Measurements from ENCODE around the gene MEF2D. TPM values are rescaled to one million over a fixed set of nuclear protein-coding genes. Genes with fewer than 3 reads are reported as not detected.

Gene MEF2D
- total RNA-seq, 1 donor from 2014 or later = 3.8 TPM

GRCh38 chr1:156470473-156470872 is 30.1 kb downstream of the MEF2D start:
- DNase-seq (ENCODE audit: low read depth, low spot score) = no peak

- no peak for DNase-seq (ENCODE audit: low read depth, low spot score)
Observed at GRCh38 chr1:156468693-156469345, 31.8 kb downstream of the MEF2D start.

GRCh38 chr1:156467906-156468305 is 32.7 kb downstream of the MEF2D start:
- no peak for DNase-seq (ENCODE audit: low read depth, low spot score)

GRCh38 chr1:156467385-156467784 is 33.2 kb downstream of the MEF2D start:
- no peak for DNase-seq (ENCODE audit: low read depth, low spot score)

- no peak for DNase-seq (ENCODE audit: low read depth, low spot score)
Observed at GRCh38 chr1:156465747-156466365, 34.7 kb downstream of the MEF2D start.

DNA sequence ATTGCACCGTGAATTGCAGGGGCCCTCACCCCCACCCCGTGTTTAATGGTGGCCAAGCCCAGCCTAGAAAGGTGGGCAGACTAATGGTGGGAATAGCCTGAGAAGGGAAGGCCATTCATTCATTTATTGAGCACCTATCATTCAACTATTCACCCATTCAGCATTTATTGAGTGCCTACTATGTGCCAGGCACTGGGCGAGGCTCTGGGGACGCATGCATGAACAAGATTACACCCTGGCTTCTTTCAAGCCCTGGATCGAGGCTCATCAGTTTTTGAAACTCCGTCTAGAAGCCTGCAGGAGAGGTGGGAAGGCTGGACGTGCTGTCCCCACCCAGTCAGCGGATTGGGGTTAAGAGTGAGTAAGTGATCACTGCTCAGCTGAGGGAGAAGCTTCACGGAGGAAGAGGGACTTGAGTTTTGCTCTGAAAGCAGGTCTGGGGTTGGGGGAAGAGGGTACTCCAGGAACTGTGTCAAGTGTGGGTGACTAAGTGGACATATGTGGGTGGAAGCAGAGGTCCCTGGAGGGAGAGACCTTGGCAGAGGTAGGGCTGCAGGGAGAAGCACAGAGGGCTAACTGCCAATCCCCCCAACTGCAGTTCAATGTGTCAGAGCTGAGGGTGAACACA is 35.6 kb downstream of the MEF2D start:
- no peak for DNase-seq (ENCODE audit: low read depth, low spot score)

- no peak for DNase-seq (ENCODE audit: low read depth, low spot score)
Observed at GRCh38 chr1:156464335-156464734, 36.2 kb downstream of the MEF2D start.

- DNase-seq (ENCODE audit: low read depth, low spot score) = no peak
Observed at GRCh38 chr1:156463874-156464273, 36.7 kb downstream of the MEF2D start.

GRCh38 chr1:156462954-156463795 is 37.4 kb downstream of the MEF2D start:
- no peak for DNase-seq (ENCODE audit: low read depth, low spot score)

DNA sequence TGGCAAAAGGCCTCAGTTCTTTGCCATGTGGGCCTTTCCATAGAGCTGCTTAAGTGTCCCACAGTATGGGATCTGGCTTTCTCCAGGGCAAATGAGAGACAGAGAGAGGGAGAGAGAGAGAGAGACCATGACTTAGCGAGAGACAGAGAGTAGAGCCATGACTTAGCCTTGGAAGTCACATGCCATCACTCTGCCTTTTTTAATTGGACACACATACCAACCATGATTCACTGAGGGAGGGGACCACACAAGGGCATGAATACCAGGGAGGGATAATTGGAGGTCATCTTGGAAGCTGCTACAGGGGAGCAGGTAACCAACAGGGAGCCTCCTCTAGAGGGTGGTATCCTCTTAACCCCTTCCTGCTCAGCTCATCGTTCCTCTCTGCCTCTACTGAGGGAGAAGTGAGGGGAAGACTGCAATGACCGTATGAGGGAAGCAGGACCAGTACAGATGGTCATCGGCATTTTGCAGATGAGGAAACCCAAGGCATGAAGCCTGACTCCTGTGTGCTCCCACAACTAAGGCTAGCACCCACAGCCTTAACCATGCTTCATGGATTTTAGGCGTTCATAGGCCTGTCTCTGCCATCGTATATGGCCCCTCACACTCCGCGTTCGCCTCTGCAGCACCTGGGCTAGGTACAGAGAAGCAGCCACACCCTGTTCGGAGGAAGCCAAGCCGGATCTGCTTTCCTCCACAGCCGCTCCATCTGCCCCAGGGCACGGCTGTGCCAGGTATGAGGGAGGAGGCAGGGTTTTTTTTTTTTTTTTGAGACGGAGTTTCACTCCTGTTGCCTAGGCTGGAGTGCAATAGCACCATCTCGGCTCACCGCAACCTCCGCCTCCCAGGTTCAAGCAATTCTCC is 38.6 kb downstream of the MEF2D start:
- no peak for DNase-seq (ENCODE audit: low read depth, low spot score)

DNA sequence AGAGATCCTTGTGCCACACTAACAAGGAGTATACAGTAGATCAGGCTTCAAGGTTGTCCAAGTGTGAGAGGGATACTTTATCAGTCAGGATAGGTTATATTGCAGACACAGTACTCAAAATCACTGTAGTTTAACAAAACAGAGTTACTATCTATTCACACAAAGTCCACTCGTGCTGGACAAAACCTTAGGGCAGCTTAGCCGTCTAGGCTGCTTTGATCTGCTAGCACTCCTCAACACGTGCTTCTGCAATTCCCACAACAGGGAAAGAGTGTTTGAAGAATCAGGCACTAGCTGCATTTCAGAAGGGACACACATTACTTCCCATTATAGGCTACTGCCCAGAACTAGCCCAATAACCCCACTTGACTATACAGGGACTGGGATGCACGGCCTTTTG is 39.5 kb downstream of the MEF2D start:
- DNase-seq (ENCODE audit: low read depth, low spot score) = no peak

DNA sequence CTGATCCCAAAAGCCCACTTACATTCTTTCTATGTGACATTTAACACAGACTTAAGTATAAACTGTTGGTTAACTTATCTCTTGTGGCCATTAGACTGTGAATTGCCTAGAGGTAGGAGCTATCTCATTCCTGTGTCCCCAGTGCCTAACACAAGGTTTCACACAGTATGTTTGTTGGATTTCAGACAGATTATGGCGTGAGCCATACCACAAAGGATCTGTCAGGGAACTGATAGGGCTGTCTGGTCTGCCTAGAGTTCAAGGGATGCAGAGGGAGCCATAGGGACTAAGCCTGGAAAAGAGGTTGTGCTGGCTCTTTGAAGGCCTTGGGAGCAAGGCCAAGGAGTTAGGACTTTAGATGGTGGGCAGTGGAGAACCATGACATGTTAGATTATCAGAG is 40.0 kb downstream of the MEF2D start:
- no peak for DNase-seq (ENCODE audit: low read depth, low spot score)

DNA sequence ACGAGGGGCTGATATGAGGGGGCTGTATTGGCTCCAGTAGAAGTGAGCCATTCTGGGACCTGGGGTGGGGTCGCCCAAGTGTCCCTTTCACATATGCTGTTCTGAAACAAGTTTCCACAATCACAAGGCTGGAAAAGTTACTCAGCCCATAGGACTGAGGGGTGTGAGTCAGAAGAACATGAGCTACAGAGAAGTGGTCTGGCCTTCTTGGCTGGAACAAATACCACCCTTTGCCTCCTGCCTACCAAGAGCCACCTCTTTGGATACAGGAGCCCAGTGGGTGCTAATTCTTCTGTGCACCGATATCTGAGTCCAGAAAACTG is 42.4 kb downstream of the MEF2D start:
- no peak for DNase-seq (ENCODE audit: low read depth, low spot score)

DNA sequence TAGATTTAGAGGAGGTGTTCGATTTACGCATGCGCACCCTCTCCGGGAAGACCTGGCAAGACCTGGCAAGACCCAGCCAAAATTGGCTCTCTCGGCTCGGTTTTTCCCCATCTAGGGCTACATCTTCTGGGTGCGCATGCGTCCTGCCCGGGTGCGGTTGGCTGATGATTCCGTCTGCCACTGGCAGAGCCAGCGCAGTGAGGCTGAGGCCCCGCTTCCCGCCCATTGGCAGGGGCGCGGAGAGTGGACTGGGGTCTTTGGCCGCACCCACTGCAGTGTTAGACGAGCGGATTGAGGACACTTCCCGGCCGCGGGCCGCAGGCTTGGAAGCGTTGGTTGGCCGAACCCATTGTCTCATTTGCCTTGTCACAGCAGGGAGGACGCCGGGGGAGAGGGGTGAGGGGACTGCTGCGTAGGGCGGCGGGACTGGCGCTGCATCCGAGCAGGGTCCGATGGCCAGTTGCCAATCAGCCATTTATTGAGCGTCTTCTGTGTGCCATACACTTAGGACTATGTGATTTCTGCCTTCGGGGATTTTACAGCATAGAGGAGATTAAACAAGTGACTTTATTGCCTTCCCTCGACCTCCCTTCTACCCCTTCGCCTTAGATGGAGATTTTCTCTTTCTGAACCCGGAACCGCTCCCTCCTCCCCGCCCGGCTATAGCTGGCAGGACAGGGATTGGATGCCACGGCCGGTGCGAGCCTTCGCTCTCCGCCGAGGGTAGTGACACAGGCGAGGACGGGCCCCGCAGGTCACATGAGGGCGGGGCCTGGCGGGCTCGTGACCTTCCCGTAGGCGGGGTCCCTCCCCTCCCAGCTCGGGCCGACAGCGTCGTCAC is 43.7 kb downstream of the MEF2D start:
- DNase-seq (ENCODE audit: low read depth, low spot score) = peak; percentile 87

GRCh38 chr1:156455362-156455761 is 45.2 kb downstream of the MEF2D start:
- no peak for DNase-seq (ENCODE audit: low read depth, low spot score)

DNA sequence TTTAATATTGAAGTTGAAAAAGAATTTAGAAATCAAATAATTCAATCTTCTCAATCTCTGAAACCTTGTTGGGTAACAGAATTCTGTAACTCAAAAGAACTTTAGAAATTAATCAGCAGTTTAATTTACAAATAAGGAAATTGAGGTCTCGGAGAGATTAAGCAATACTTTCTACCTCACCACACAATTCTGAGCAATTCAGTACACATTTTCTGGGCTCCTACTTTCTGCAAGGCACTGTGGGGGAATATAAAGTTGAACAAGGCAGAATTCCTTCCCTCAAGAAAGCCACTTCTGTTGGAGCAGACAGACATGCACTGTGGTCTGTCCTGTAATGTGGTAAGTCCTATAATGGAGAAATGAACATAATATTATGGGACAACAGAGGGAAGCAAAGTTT is 47.7 kb downstream of the MEF2D start:
- no peak for DNase-seq (ENCODE audit: low read depth, low spot score)

- DNase-seq (ENCODE audit: low read depth, low spot score) = no peak
Observed at GRCh38 chr1:156451505-156452160, 48.9 kb downstream of the MEF2D start.

DNA sequence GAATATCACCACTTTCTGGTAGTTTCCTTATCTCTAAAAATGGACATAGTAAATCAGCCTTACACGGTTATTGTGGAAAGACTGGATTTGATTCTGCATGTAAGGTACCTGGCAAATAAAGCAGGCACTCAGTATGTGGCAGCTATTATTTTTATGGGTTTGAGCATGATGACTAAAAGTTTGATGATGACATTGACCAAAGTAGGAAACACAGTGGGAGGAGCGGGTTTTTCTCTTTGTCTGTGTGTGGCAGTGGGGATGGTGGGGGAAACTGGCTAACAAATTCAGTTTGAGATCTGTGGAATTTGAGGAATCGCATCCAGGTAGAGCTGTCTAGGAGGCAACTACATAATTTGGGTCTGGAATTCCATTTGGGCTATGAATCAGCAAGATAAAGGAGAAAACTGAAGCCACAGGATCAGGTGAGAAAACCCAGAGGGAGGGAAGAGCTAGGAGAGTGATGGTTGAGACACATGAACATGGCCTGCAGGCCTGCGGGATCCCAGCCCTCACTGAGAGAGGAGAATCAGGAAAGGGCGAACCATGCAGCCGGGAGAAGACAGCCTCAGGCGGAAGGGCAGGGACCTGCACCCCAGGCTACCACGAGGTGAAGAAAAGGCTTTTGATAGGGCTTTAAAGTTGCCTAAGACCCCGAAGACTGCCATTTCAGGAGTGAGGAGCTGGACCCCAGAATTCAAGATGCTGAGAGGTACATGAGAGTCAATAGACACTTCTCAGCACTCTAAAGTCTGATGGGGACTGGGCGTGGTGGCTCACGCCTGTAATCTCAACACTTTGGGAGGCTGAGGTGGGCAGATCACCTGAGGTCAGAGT is 52.2 kb downstream of the MEF2D start:
- no peak for DNase-seq (ENCODE audit: low read depth, low spot score)

DNA sequence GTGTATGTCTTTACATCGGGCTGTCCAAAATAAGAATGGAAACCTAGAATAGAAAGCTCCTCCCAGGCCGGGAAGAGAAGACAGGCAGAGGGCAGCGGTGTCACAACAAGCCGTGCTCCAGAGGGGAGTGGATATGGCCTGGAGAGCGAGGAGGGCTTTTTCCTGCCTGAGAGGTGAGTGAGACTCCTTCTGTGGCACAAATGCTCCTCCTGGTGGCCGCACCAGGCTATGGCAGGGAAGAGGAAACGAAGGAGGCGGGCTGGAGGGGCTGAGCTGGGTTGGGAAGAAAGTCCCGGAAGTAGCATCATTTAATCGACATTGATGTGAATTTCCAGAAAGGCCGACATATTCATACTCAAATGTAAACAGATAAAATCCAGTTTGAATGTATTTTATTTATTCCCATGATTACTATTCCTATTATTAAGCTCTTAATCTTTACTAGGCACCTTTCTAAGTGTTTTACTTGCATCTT is 54.7 kb downstream of the MEF2D start:
- peak; percentile 20 for DNase-seq (ENCODE audit: low read depth, low spot score)
